Measurements from ENCODE around the gene REG4. TPM values are rescaled to one million over a fixed set of nuclear protein-coding genes. Genes with fewer than 3 reads are reported as not detected.

The REG4 gene
- total RNA-seq, 1 experiment from 2014 or later: not detected

GRCh38 chr1:119838236-119838635 lies 27.0 kb upstream of the REG4 start:
- no peak overlapping the region for H3K4me3 ChIP-seq (ENCODE audit: low read depth in 2 of 2, low read length in 2 of 2)
- H3K27me3 ChIP-seq (ENCODE audit: control insufficient read depth, insufficient read depth, low read length): peaks cover 15% of the 10 kb centered on the region
- no peak overlapping the region for H3K27ac ChIP-seq (ENCODE audit: low read length)
- in situ Hi-C loops (cut with HindIII; ENCODE audit: low pct_unique_long_range_greater_than_20kb, low sequenced_read_pairs) (no loop called here), intact Hi-C loops (cut with micrococcal nuclease; ENCODE audit: unreplicated experiment) (no loop called here)
- POLR2A ChIA-PET: no interaction called here
- no peaks in the 10 kb centered on the region for H3K4me1 ChIP-seq (ENCODE audit: control insufficient read depth, insufficient read depth, low read length)
- H3K9me3 ChIP-seq (ENCODE audit: control insufficient read depth, insufficient read depth, low read depth, low read length): no peaks in the 10 kb centered on the region
- CTCF ChIA-PET: no interaction called here
- DNase-seq (ENCODE audit: low read depth, low spot score): no peak
- no peaks in the 10 kb centered on the region for H3K36me3 ChIP-seq (ENCODE audit: control insufficient read depth, insufficient read depth, low read length)
- TF ChIP-seq SIN3A (IDR thresholded peaks at IDR 0.05; ENCODE audit: borderline replicate concordance, insufficient read depth, low read depth, low read length): no peak
- no peak for TF ChIP-seq POLR2AphosphoS5 (IDR thresholded peaks at IDR 0.05; ENCODE audit: low read depth, low read length)
- TF ChIP-seq, protein P1, sequence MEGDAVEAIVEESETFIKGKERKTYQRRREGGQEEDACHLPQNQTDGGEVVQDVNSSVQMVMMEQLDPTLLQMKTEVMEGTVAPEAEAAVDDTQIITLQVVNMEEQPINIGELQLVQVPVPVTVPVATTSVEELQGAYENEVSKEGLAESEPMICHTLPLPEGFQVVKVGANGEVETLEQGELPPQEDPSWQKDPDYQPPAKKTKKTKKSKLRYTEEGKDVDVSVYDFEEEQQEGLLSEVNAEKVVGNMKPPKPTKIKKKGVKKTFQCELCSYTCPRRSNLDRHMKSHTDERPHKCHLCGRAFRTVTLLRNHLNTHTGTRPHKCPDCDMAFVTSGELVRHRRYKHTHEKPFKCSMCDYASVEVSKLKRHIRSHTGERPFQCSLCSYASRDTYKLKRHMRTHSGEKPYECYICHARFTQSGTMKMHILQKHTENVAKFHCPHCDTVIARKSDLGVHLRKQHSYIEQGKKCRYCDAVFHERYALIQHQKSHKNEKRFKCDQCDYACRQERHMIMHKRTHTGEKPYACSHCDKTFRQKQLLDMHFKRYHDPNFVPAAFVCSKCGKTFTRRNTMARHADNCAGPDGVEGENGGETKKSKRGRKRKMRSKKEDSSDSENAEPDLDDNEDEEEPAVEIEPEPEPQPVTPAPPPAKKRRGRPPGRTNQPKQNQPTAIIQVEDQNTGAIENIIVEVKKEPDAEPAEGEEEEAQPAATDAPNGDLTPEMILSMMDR (IDR thresholded peaks at IDR 0.05): no peak
- TF ChIP-seq TCF7L2 (IDR thresholded peaks at IDR 0.05; ENCODE audit: low read depth, low read length): no peak
- no peak for TF ChIP-seq REST (IDR thresholded peaks at IDR 0.05; ENCODE audit: insufficient read depth in 1 of 2, low read depth in 2 of 2, low read length in 1 of 2)
- BruUV-seq (replicated peaks): no TSS peak
- ATAC-seq: no peak

- peaks cover 15% of the 10 kb centered on the region for H3K27me3 ChIP-seq (ENCODE audit: control insufficient read depth, insufficient read depth, low read length)
- BruUV-seq (replicated peaks): no TSS peak
- intact Hi-C loops (cut with micrococcal nuclease; ENCODE audit: unreplicated experiment): no loop called here
- no peak overlapping the region for H3K27ac ChIP-seq (ENCODE audit: low read length)
- H3K4me1 ChIP-seq (ENCODE audit: control insufficient read depth, insufficient read depth, low read length): no peaks in the 10 kb centered on the region
- no peak overlapping the region for H3K4me3 ChIP-seq (ENCODE audit: low read depth in 2 of 2, low read length in 2 of 2)
- no peaks in the 10 kb centered on the region for H3K9me3 ChIP-seq (ENCODE audit: control insufficient read depth, insufficient read depth, low read depth, low read length)
- no peaks in the 10 kb centered on the region for H3K36me3 ChIP-seq (ENCODE audit: control insufficient read depth, insufficient read depth, low read length)
- no peak for ATAC-seq
- no peak for TF ChIP-seq REST (IDR thresholded peaks at IDR 0.05; ENCODE audit: insufficient read depth in 1 of 2, low read depth in 2 of 2, low read length in 1 of 2)
- no peak for TF ChIP-seq TCF7L2 (IDR thresholded peaks at IDR 0.05; ENCODE audit: low read depth, low read length)
- no peak for TF ChIP-seq POLR2AphosphoS5 (IDR thresholded peaks at IDR 0.05; ENCODE audit: low read depth, low read length)
- TF ChIP-seq, protein P1 (IDR thresholded peaks at IDR 0.05): no peak
- TF ChIP-seq SIN3A (IDR thresholded peaks at IDR 0.05; ENCODE audit: borderline replicate concordance, insufficient read depth, low read depth, low read length): no peak
- no peak for DNase-seq (ENCODE audit: low read depth, low spot score)
- ChIA-PET CTCF (interaction anchor here (0.6 kb wide), 1 partner anchor 359 kb away, joined by 3 read pairs; no protein-coding TSS in a partner anchor), POLR2A (no interaction called here)
- in situ Hi-C loops (cut with HindIII; ENCODE audit: low pct_unique_long_range_greater_than_20kb, low sequenced_read_pairs): no loop called here
These were observed 23.7 kb upstream of the REG4 start for GRCh38 chr1:119834990-119835389.

Measured in Panc1 (cell line).